ENCODE measurements around the gene FNIP1. TPM values are rescaled to one million over a fixed set of nuclear protein-coding genes. Genes with fewer than 3 reads are reported as not detected.

Gene FNIP1
- total and polyA plus RNA-seq, 2 of the 13 experiments (the other 11 are each of a cell fraction or from before 2014, with no cell fraction given), result 10.9 to 29.3 TPM

- TF ChIP-seq, protein P1, sequence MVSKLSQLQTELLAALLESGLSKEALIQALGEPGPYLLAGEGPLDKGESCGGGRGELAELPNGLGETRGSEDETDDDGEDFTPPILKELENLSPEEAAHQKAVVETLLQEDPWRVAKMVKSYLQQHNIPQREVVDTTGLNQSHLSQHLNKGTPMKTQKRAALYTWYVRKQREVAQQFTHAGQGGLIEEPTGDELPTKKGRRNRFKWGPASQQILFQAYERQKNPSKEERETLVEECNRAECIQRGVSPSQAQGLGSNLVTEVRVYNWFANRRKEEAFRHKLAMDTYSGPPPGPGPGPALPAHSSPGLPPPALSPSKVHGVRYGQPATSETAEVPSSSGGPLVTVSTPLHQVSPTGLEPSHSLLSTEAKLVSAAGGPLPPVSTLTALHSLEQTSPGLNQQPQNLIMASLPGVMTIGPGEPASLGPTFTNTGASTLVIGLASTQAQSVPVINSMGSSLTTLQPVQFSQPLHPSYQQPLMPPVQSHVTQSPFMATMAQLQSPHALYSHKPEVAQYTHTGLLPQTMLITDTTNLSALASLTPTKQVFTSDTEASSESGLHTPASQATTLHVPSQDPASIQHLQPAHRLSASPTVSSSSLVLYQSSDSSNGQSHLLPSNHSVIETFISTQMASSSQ (IDR thresholded peaks at IDR 0.05; ENCODE audit: low read depth), result no peak
- TF ChIP-seq, protein P1 (CRISPR knock-in tag; IDR thresholded peaks at IDR 0.05; ENCODE audit: borderline replicate concordance), result peak; percentile 71; the same call in 1 of the 2 replicates
- TF ChIP-seq ZNF275 (CRISPR knock-in tag; IDR thresholded peaks at IDR 0.05; ENCODE audit: borderline replicate concordance) (no peak; the same call in 1 of the 2 replicates), DBP (CRISPR knock-in tag; IDR thresholded peaks at IDR 0.05; ENCODE audit: not compliant biosample characterization) (no peak), ZFP37 (CRISPR knock-in tag; IDR thresholded peaks at IDR 0.05; ENCODE audit: borderline replicate concordance) (0 out of 2 replicates have a peak, but pooled peaks have one; percentile 14), CENPBD1 (CRISPR knock-in tag; IDR thresholded peaks at IDR 0.05; ENCODE audit: borderline replicate concordance, low read depth) (0 out of 2 replicates have a peak, but pooled peaks have one; percentile 86), SP1 (IDR thresholded peaks at IDR 0.05) (no peak), SP1 (CRISPR knock-in tag; IDR thresholded peaks at IDR 0.05) (peak; percentile 90), CTCF (CRISPR knock-in tag; IDR thresholded peaks at IDR 0.05) (peak; percentile 31), ZNF446 (CRISPR knock-in tag; IDR thresholded peaks at IDR 0.05) (0 out of 2 replicates have a peak, but pooled peaks have one; percentile 67), CREB1 (IDR thresholded peaks at IDR 0.05) (peak; percentile 86), CREB1 (CRISPR knock-in tag; IDR thresholded peaks at IDR 0.05) (no peak; the same call in 1 of the 2 replicates), ZNF510 (CRISPR knock-in tag; IDR thresholded peaks at IDR 0.05; ENCODE audit: low read depth) (peak; percentile 84; the same call in 1 of the 2 replicates), ATF6 (CRISPR knock-in tag; conservative IDR thresholded peaks at IDR 0.05) (0 out of 2 replicates have a peak, but pooled peaks have one; percentile 27), ZNF136 (CRISPR knock-in tag; IDR thresholded peaks at IDR 0.05; ENCODE audit: low read depth) (peak; percentile 43; the same call in 1 of the 2 replicates)
- TF ChIP-seq, protein P2, sequence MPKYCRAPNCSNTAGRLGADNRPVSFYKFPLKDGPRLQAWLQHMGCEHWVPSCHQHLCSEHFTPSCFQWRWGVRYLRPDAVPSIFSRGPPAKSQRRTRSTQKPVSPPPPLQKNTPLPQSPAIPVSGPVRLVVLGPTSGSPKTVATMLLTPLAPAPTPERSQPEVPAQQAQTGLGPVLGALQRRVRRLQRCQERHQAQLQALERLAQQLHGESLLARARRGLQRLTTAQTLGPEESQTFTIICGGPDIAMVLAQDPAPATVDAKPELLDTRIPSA (CRISPR knock-in tag; IDR thresholded peaks at IDR 0.05; ENCODE audit: borderline replicate concordance), result 0 out of 2 replicates have a peak, but pooled peaks have one; percentile 80
These were observed at the start of gene FNIP1 (continued) for GRCh38 chr5:131796793-131797693.

Measured in HepG2 (cell line).